Measurements from ENCODE around the gene SDR42E2.
"Not testable (repeated sequence)": the region's sequence is repeated elsewhere in the genome, so short reads cannot be mapped to it uniquely, and the experiment has no call there.

The SDR42E2 gene

DNA sequence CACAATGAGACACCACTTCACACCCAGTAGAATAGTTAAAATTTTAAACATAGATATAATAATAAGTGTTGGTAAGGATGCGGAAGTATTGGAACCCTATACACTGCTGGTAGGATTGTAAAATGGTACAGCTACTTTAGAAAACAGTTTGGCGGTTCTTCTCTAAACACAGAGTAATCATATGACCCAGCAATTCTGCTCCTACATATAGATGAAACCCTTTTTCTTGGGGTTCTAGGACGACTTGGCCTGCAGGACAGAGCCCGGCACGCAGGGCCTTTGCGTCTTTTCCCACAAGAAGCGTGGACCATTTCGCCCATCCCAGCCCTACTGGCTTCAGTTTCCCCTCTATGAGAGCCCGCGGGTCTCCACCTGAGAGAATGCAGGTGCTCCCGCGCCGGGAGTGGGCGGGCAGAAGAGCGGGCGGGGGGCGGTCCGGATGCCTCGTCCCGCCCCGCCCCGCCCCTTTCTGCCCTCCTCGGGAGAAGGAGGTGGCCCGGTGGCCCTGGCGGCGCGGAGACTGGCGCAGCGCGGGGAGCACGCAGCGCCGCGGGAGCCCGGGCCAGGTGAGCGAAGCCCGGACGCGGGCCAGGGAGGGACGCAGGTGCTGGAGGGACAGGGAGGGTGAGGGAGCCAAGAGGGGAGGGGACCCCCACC is at the start of gene SDR42E2:
Gene SDR42E2 (plus strand): TSS at position 508 of the 657 bp plus-strand sequence. CDS start 3,077 bp downstream, outside the sequence.
- DNase-seq (ENCODE audit: low spot score): peak; percentile 57

GRCh38 chr16:22116095-22116700 is 46.1 kb upstream of the SDR42E2 start:
- DNase-seq (ENCODE audit: low spot score): no peak

DNA sequence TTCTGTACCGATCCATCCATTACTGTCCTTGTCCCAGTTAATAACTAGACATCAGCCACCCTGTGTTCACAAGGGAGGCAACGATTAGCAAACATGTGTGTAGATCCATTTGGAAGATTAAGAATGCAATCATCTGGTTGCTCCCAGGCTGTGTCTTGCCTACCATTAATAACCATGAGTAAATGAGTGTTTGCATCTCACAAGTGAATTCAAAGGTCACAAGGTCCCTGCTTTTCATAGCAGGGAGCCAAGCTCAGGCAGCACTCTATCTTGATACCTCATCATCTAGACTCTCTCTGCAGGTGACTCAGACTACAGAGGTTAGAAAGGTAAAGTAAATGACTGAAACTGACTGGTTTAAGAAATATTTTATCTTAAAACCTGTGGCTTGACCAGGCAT is 44.7 kb upstream of the SDR42E2 start:
- no peak for DNase-seq (ENCODE audit: low spot score)

DNA sequence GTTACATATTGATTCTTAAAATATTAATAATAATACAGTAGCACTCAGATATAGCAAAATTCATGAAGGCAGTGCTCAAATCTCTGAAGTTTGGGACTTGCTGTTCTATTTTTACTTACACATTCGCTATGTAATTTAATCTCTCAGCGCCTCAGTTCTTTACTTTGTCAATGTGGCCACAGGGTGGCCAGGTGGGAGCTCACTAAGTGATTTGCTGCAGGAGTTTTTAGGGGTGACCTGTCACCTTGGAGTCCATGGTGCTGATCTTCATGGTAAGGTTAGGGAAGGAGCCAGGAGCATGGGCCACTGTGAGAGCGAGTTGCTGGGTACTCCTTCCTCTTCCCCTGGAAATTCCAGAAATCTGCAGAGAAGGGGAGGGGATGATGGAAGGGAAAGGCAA is 41.9 kb upstream of the SDR42E2 start:
- DNase-seq (ENCODE audit: low spot score): no peak

DNA sequence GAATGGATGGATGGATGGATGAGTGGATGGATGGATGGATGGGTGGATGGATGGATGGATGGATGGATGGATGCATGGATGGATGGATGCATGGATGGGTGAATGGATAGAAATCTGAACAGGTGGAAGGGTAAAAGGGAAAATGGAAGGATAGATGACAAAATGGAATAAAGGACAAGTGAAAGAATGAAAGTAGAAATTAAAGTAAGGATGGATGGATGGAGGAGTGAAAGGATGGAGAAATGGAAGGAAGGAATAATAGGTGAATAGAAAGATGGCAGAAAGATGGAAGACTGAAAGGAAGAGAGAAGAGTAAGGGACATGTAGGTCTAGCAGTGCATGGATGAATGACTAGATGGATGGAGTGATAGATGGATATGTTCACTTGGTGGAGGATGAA is 40.1 kb upstream of the SDR42E2 start:
- DNase-seq (ENCODE audit: low spot score): no peak

- no peak for DNase-seq (ENCODE audit: low spot score)
Observed at GRCh38 chr16:22123146-22123545, 39.2 kb upstream of the SDR42E2 start.

DNA sequence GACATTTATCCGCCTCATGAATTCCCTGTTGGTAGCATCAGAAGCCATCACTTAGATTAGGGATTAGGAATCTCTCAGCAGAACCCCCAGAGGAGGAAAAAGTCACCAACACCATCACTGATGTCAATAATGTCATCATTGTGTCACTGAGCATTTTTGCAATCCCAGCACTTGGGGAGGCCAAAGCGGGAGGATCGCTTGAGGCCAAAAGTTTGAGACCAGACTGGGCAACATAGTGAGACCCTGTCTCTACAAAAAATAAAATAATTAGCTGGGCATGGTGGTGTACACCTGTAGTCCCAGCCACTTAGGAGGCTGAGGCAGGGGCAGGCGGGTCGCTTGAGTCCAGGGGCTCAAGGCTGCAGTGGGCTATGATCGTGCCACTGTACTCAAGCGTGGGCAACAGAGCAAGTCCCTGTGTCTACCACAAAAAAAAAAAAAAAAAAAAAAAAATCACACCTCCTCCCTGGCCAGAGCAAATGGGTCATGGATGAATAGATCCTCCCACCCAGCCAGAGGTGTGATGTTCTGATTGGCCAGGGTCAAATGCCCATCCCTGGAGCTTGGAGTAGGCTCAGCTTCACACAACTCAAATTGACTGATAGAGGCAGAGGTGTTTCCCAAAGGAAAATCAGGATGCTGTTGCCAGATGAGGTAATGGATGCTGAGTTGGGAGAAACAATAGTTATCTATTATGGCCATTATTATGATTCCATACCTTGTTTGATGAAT is 38.4 kb upstream of the SDR42E2 start:
- no peak for DNase-seq (ENCODE audit: low spot score)

GRCh38 chr16:22124583-22125284 is 37.6 kb upstream of the SDR42E2 start:
- no peak for DNase-seq (ENCODE audit: low spot score)

- DNase-seq (ENCODE audit: low spot score): no peak
Observed at GRCh38 chr16:22126037-22126558, 36.2 kb upstream of the SDR42E2 start.

- DNase-seq (ENCODE audit: low spot score): not testable (repeated sequence)
Observed at GRCh38 chr16:22128537-22128936, 33.8 kb upstream of the SDR42E2 start.

GRCh38 chr16:22130528-22130927 is 31.8 kb upstream of the SDR42E2 start:
- DNase-seq (ENCODE audit: low spot score): no peak

DNA sequence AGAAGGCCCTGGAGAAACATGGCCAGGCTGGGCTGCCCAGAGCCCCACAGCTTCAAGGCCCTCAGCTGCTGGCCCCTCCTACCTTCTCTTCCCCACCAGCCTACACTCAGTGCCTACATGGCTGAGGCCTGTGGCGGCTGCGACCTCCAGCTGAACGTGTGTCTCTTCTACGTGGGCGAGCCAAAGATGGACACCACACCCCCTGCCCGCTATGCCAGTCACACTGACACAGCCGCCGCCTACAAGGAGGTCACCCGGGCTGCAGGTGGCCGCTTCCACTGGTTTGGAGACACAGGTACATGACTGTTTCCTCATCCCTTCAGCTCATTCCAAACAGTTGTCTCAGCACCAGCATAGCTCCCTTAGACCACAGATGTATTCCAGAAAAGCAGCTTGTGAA is 29.5 kb upstream of the SDR42E2 start:
- DNase-seq (ENCODE audit: low spot score): no peak

GRCh38 chr16:22138482-22138881 is 23.8 kb upstream of the SDR42E2 start:
- DNase-seq (ENCODE audit: low spot score): no peak

- no peak for DNase-seq (ENCODE audit: low spot score)
Observed at GRCh38 chr16:22139008-22139407, 23.3 kb upstream of the SDR42E2 start.

- no peak for DNase-seq (ENCODE audit: low spot score)
Observed at GRCh38 chr16:22139732-22140131, 22.6 kb upstream of the SDR42E2 start.

- DNase-seq (ENCODE audit: low spot score): no peak
Observed at GRCh38 chr16:22141767-22142166, 20.5 kb upstream of the SDR42E2 start.

DNA sequence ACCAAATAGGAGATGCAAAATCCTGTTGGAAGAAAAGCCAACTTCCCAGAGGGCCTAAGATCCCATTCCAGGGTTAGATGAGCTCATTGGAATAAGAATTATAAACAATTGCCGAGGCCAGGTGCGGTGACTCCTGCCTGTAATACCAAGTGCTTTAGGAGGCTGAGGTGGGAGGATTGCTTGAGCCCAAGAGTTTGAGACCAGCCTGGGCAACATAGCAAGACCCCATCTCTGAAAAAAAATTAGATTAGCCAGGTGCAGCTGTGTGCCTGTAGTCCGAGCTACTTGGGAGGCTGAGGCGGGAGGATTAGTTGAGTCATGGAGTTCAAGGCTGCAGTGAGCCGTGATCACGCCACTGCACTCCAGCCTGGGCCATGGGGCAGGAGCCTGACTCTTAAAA is 17.8 kb upstream of the SDR42E2 start:
- no peak for DNase-seq (ENCODE audit: low spot score)

DNA sequence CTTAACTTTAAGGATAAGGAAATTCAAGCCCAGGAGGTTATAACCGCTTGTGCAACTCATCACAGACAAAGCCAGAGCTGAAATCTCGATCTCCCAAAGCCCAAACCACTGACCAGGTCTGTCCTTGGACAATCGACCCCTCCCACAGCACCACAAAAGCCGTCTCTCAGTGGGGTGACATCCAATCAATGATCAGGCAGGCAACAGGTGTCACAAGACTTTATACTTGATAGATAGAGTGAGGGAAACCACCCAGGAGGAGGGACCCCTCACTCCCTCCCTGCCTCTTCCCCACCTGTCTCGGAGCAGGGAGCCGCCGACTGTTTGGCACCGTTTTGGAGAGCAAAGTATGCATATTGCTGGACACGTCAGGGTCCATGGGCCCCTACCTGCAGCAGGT is 14.5 kb upstream of the SDR42E2 start:
- DNase-seq (ENCODE audit: low spot score): no peak

DNA sequence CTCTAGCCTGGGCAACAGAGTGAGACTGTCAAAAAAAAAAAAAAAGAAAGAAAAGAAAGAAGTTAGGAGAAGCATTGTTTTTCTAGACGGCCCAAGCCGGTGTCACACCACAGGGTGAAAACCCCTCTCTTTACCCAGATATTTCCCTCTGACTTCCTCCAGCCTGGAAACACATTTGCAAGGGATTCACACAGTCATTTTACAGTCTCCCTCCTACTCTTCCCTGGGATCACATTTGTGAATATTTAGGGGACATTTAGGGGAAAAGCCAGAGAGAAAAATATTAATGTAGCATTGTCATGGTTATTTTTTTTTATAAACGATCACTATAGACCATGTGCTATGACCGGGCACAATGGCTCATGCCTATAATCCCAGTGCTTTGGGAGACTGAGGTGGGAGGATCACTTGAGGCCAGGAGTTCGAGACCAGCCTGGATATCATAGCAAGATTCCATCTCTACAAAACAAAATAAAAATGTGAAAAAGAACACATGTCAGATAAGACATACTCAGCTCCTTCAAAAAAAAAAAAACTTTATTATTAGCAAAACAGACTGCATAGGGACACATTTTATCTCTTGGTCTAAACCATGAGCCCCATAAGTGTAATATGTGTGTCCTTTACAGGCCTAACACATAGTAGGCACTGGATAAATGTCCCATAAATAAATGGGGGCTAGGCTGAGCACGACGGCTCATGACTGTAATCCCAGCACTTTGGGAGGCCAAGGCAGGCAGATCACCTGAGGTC is 10.9 kb upstream of the SDR42E2 start:
- DNase-seq (ENCODE audit: low spot score): no peak

- no peak for DNase-seq (ENCODE audit: low spot score)
Observed at GRCh38 chr16:22152316-22152715, 10.0 kb upstream of the SDR42E2 start.

GRCh38 chr16:22153078-22153477 is 9.2 kb upstream of the SDR42E2 start:
- not testable (repeated sequence) for DNase-seq (ENCODE audit: low spot score)

DNA sequence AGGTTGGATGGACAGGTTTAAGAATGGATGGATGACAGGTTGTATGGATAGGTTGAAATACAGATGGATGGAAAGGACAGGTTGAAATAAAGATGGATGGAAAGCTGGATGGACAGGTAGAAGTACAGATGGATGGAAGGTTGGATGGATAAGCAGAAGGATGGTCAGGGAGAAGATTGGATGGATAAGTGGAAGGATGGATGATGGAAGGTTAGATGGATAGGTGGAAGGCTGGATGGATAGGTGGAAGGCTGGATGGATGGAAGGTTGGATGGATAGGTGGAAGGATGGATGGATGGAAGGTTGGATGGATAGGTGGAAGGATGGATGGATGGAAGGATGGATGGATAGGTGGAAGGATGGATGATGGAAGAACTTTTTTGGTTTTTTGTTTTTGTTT is 905 bp upstream of the SDR42E2 start:
- no peak for DNase-seq (ENCODE audit: low spot score)

All from D341Med (cell line).